ENCODE results near the gene FAM118A. TPM values are rescaled to one million over a fixed set of nuclear protein-coding genes. Genes with fewer than 3 reads are reported as not detected.

Gene FAM118A
- total RNA-seq, 6 experiments from 2014 or later, result 5.6 to 43.0 (median 17.3) TPM

DNA sequence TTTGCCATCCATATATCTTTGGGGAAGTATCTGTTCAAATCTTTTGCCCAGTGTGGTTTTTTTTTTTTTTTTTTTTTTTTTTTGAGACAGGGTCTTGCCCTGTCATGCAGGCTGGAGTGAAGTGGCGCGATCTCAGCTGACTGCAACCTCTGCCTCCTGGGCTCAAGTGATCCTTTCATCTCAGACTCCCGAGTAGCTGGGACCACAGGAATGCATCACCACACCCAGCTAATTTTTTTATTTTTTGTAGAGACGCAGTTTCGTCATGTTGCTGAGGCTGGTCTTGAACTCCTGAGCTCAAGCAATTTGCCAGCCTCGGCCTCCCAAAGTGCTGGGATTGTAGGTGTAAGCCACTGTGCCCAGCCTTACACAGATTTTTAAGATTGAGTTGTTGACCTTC lies 4.8 kb upstream of the FAM118A start:
- Histone ChIP-seq H3K27me3 (no peaks in the 10 kb centered on the region), H3K4me1 (peaks cover 0 to 4% (median 0%) of the 10 kb centered on the region in 4 donors), H3K4me3 (no peak overlapping the region), H3K27ac (no peak overlapping the region), H3K9me3 (no peaks in the 10 kb centered on the region), H3K36me3 (no peaks in the 10 kb centered on the region)
- DNase-seq (no peak), ATAC-seq (no peak)
- 78% methylated on average over 4 of the region's 6 CpGs for WGBS (ENCODE audit: insufficient coverage, low coverage, low lambda C conversion rate, missing lambda C conversion rate)
- TF ChIP-seq, protein P1, sequence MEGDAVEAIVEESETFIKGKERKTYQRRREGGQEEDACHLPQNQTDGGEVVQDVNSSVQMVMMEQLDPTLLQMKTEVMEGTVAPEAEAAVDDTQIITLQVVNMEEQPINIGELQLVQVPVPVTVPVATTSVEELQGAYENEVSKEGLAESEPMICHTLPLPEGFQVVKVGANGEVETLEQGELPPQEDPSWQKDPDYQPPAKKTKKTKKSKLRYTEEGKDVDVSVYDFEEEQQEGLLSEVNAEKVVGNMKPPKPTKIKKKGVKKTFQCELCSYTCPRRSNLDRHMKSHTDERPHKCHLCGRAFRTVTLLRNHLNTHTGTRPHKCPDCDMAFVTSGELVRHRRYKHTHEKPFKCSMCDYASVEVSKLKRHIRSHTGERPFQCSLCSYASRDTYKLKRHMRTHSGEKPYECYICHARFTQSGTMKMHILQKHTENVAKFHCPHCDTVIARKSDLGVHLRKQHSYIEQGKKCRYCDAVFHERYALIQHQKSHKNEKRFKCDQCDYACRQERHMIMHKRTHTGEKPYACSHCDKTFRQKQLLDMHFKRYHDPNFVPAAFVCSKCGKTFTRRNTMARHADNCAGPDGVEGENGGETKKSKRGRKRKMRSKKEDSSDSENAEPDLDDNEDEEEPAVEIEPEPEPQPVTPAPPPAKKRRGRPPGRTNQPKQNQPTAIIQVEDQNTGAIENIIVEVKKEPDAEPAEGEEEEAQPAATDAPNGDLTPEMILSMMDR (IDR thresholded peaks at IDR 0.05), result no peak
- TF ChIP-seq POLR2A (IDR thresholded peaks at IDR 0.05), result no peak
- intact Hi-C loops (cut with DNase I), result no loop called here

DNA sequence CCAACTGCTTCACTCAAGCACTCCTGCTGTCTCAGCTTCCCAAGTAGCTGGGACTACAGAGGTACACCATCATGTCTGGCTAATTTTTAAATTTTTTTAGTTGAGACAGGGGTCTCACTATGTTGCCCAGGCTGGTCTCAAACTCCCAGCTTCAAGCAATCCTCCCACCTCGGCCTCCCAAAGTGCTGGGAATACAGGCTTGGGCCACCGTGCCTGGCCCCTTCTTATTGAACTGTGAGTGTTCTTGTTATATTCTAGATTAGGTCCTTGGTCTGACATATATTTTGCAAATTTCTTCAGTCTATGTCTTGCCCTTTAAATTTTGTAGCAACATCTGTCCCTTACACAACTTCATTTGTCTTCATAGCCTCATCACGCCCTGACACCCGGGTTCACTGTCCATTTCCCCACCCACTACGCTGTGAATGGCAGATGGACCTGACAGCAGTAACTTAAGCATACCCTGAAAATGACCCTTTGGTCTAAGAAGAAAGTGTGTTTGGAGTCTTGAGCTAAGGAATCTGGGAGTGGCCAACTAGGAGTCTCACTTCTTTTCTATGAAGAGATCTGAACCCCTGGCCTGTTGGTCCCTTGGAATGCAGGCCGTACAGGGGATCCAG lies 4.2 kb upstream of the FAM118A start:
- Histone ChIP-seq H3K4me1 (peaks cover 0 to 5% (median 0%) of the 10 kb centered on the region in 4 donors), H3K36me3 (no peaks in the 10 kb centered on the region), H3K27ac (no peak overlapping the region), H3K27me3 (no peaks in the 10 kb centered on the region), H3K4me3 (no peak overlapping the region), H3K9me3 (no peaks in the 10 kb centered on the region)
- DNase-seq (no peak), ATAC-seq (no peak)
- WGBS (ENCODE audit: insufficient coverage, low coverage, low lambda C conversion rate, missing lambda C conversion rate), result 48% methylated on average over 4 of the region's 6 CpGs
- intact Hi-C loops (cut with DNase I), result no loop called here
- TF ChIP-seq POLR2A (IDR thresholded peaks at IDR 0.05), result no peak
- TF ChIP-seq, protein P1 (IDR thresholded peaks at IDR 0.05), result no peak

DNA sequence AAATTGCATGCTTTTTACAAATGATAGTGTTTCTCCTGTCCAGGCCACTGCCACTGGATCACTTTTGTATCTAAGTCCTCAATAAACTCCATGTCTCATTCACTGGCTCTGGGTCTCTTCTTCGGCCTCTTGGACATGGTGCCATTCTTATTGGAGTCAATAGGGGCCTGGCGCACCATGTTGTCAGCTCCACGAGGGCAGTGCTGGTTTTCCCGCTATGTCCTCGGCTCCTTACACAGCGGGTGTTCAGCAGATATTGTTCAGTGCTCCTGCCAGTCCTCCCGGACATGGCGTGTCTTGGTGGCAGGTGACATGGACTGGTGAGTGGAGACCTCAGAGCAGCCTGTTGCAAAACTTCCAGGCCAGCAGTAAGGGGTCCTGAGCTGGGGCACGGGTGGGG lies 3.6 kb upstream of the FAM118A start:
- no peak overlapping the region for H3K4me3 ChIP-seq
- TF ChIP-seq, protein P1 (IDR thresholded peaks at IDR 0.05), result no peak
- no peak for TF ChIP-seq POLR2A (IDR thresholded peaks at IDR 0.05)
- intact Hi-C loops (cut with DNase I), result no loop called here
- no peak overlapping the region for H3K27ac ChIP-seq
- ATAC-seq, result no peak
- H3K9me3 ChIP-seq, result no peaks in the 10 kb centered on the region
- 100% methylated on average over 1 of the region's 9 CpGs for whole genome bisulfite sequencing (ENCODE audit: insufficient coverage, low coverage, low lambda C conversion rate, missing lambda C conversion rate)
- DNase-seq, result no peak
- H3K4me1 ChIP-seq, result peaks cover 0 to 10% (median 3%) of the 10 kb centered on the region in 4 donors
- H3K36me3 ChIP-seq, result no peaks in the 10 kb centered on the region
- no peaks in the 10 kb centered on the region for H3K27me3 ChIP-seq

DNA sequence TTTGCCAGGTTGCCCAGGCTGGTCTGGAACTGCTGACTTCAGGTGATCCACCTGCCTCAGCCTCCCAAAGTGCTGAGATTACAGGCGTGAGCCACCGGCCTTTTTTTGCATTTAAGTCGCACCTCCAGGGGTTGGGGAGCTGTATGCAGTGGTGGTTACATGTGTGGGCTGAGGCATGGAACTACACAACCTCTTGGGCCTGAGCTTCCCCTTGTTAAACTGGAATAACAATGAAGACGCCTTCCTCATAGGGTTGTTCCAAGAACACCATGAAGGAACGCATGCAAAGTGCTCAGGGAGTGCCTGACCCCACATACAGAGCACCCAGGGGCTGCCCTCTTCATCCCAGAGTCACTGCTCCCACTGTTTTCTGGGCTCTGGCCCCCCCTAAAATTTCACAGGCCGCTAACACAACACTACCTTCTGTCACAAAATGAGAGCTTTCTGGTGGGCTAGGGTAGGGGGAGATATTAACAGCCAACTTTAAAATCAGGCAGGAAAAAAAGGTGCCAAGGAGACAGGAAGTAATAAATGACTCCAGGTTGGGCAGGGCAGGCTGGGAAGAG lies 1.3 kb upstream of the FAM118A start:
- TF ChIP-seq, protein P1 (IDR thresholded peaks at IDR 0.05), result no peak
- TF ChIP-seq POLR2A (IDR thresholded peaks at IDR 0.05), result no peak
- Histone ChIP-seq H3K4me3 (no peak overlapping the region), H3K27me3 (no peaks in the 10 kb centered on the region), H3K4me1 (peaks cover 0 to 11% (median 3%) of the 10 kb centered on the region in 4 donors), H3K9me3 (no peaks in the 10 kb centered on the region), H3K27ac (no peak overlapping the region), H3K36me3 (no peaks in the 10 kb centered on the region)
- ATAC-seq (no peak), DNase-seq (no peak)
- WGBS (ENCODE audit: insufficient coverage, low coverage, low lambda C conversion rate, missing lambda C conversion rate), result 70% methylated on average over 2 of the region's 6 CpGs
- intact Hi-C loops (cut with DNase I), result no loop called here

Measured in right lobe of liver (tissue), 6 donors.